ENCODE data around the gene ZNF684. TPM values are rescaled to one million over a fixed set of nuclear protein-coding genes. Genes with fewer than 3 reads are reported as not detected.
"Not testable (repeated sequence)": the region's sequence is repeated elsewhere in the genome, so short reads cannot be mapped to it uniquely, and the experiment has no call there.

Gene ZNF684
- total RNA-seq: 1 to 10 TPM in 7 of 8 experiments, under 1 TPM in 1; 0.97 to 8.0 (median 5.6) TPM

DNA sequence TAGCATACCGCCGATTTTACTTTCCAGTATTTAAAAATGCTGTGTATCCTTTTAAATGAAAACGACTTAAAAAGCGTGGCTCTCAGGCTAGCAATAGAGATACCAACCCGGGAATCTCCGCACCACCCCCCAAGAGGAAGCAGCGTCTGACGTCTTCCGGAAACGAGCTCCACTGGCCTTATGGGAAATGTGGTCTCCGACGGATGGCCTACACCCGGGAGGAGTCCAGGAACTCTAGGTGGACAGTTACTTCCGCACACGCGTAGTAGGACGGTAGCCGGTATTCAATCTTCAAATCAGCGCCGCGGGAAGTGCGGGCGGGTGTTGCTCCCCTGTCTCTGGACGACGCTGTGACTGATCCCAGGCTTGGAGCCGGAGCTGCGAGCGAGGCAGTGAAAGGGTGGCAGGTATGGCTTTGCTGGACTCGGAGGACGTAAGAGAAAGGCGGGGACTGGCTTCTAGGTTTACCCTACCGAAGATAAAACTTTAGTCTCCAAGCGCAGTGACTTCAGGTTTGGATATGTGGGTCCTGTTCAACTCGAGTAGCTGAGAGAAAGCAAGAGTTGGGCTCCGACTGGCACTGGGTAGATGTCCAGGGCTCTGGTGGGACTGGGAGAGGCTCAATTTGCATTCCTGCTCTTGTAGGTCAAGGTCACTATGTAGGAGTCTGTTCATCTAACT, at the start of gene ZNF684:
ZNF684 (plus strand) TSS at position 257 of the 681 bp plus-strand sequence. CDS start 1,530 bp downstream, outside the sequence.
- 0 to 2% (median 0%) methylated on average over 2 to 35 of the region's 35 CpGs; no CpG with 5 or more reads in 2 of the 10 experiments for whole genome bisulfite sequencing, 10 experiments
- Histone ChIP-seq H3K4me3 (peak within 1 kb of the TSS; percentile 52 to 75 (median 59)), H3K4me1 (replicated peaks in 1 of 2) (peaks cover 4 to 12% of the 10 kb centered on the region in 2 donors), H3K27ac (peak within 1 kb of the TSS; percentile 22 to 51)
- ATAC-seq (replicated peaks in 6 of 8): peak; percentile 98 to 100 (median 99)
- in situ Hi-C loops (cut with MboI; ENCODE audit: low pct_unique_long_range_greater_than_20kb in 2 of 9, low sequenced_read_pairs in 9 of 9, unreplicated experiment in 9 of 9): no loop called here

DNA sequence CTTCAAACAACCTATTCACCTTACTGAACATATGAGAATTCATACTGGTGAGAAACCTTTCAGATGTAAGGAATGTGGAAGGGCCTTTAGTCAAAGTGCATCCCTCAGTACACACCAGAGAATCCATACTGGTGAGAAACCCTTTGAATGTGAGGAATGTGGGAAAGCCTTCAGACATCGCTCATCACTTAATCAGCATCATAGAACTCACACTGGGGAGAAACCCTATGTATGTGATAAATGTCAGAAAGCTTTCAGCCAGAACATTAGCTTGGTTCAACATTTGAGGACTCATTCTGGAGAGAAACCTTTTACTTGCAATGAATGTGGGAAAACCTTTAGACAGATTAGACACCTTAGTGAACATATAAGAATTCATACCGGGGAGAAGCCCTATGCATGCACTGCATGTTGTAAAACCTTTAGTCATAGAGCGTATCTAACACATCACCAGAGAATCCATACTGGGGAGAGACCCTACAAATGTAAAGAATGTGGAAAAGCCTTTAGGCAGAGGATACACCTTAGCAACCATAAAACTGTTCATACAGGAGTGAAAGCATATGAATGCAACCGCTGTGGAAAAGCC, 36.0 kb upstream of the ZNF684 start:
- Histone ChIP-seq H3K27ac (no peak overlapping the region), H3K4me1 (replicated peaks in 1 of 2) (no peaks in the 10 kb centered on the region), H3K4me3 (no peak overlapping the region)
- in situ Hi-C loops (cut with MboI; ENCODE audit: low pct_unique_long_range_greater_than_20kb in 2 of 9, low sequenced_read_pairs in 9 of 9, unreplicated experiment in 9 of 9): no loop called here
- no peak for ATAC-seq (replicated peaks in 6 of 8)
- WGBS, 10 experiments: 60 to 100% (median 92%) methylated on average over 1 to 4 of the region's 4 CpGs; no CpG with 5 or more reads in 1 of the 10 experiments

DNA sequence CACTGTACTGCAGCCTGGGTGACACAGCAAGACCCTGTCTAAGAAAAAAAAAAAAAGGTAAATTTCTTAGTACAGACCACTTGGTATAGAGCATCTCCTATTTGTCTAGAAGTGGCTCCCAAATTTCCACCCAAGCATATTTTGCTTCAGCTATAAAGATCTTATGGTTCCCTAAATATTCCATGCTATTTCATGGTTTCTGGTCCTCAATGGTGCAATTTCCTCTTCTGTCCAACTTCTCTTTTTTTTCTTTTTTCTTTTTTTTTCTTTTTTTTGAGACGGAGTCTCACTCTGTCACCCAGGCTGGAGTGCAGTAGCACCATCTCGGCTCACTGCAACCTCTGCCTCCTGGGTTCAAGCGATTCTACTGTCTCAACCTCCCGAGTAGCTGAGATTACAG, 28.8 kb upstream of the ZNF684 start:
- WGBS, 10 experiments: 63 to 100% (median 96%) methylated on average over 2 to 4 of the region's 4 CpGs; no CpG with 5 or more reads in 1 of the 10 experiments
- in situ Hi-C loops (cut with MboI; ENCODE audit: low pct_unique_long_range_greater_than_20kb in 2 of 9, low sequenced_read_pairs in 9 of 9, unreplicated experiment in 9 of 9); H3K27ac ChIP-seq; H3K4me1 ChIP-seq (replicated peaks in 1 of 2); ATAC-seq (replicated peaks in 6 of 8); H3K4me3 ChIP-seq: not testable (repeated sequence)

GRCh38 chr1:40507973-40508372, 23.5 kb upstream of the ZNF684 start:
- in situ Hi-C loops (cut with MboI; ENCODE audit: low pct_unique_long_range_greater_than_20kb in 2 of 9, low sequenced_read_pairs in 9 of 9, unreplicated experiment in 9 of 9): no loop called here

GRCh38 chr1:40508375-40509341, 22.8 kb upstream of the ZNF684 start, which contains the start of gene EXO5:
Gene EXO5 (plus strand): TSS chr1:40508767. CDS start chr1:40514545, 5,778 bp downstream.
- peak within 1 kb of the TSS; percentile 23 to 33 for H3K27ac ChIP-seq
- peaks cover 6 to 9% of the 10 kb centered on the region in 2 donors for H3K4me1 ChIP-seq (replicated peaks in 1 of 2)
- peak within 1 kb of the TSS; percentile 47 to 74 (median 65) for H3K4me3 ChIP-seq
- in situ Hi-C loops (cut with MboI; ENCODE audit: low pct_unique_long_range_greater_than_20kb in 2 of 9, low sequenced_read_pairs in 9 of 9, unreplicated experiment in 9 of 9): no loop called here
- WGBS, 10 experiments: 0 to 21% (median 4%) methylated on average over 2 to 58 of the region's 76 CpGs
- peak; percentile 96 to 99 (median 98) for ATAC-seq (replicated peaks in 6 of 8)

More at GRCh38 chr1:40507973-40508372, 23.5 kb upstream of the ZNF684 start:
- H3K4me3 ChIP-seq: peak overlapping the region; percentile 47 to 74 (median 65)
- H3K27ac ChIP-seq: no peak overlapping the region
- 64 to 97% (median 74%) methylated on average over 4 to 6 of the region's 6 CpGs for whole genome bisulfite sequencing, 10 experiments
- H3K4me1 ChIP-seq (replicated peaks in 1 of 2): peaks cover 6 to 9% of the 10 kb centered on the region in 2 donors
- ATAC-seq (replicated peaks in 6 of 8): no peak

DNA sequence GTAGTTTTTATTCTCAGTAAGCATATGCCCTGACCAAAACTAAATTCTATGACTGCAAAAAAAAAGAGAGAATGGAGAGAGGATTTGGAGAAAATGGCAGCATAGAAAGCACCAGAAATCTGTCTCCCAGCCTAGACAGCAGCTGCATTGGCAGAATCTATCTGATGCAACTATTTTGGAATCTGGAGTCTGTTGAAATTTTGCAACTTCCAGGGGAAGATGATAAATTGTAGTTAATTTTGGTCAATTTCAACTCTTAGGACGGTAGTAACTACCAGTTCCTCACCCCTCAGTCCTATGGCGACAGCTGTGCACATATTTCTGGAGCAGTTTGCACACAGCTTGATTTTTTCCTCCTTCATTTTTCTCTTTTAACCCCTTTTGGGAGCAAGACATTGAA, 11.9 kb upstream of the ZNF684 start:
- WGBS, 10 experiments: 61 to 100% (median 90%) methylated on average over 1 to 2 of the region's 2 CpGs; no CpG with 5 or more reads in 1 of the 10 experiments
- no peaks in the 10 kb centered on the region for H3K4me1 ChIP-seq (replicated peaks in 1 of 2)
- H3K4me3 ChIP-seq: no peak overlapping the region
- H3K27ac ChIP-seq: no peak overlapping the region
- in situ Hi-C loops (cut with MboI; ENCODE audit: low pct_unique_long_range_greater_than_20kb in 2 of 9, low sequenced_read_pairs in 9 of 9, unreplicated experiment in 9 of 9): no loop called here
- ATAC-seq (replicated peaks in 6 of 8): no peak

- Histone ChIP-seq H3K27ac (peak overlapping the region; percentile 22 to 51), H3K4me1 (replicated peaks in 1 of 2) (peaks cover 4 to 12% of the 10 kb centered on the region in 2 donors), H3K4me3 (peak overlapping the region; percentile 52 to 75 (median 59))
- in situ Hi-C loops (cut with MboI; ENCODE audit: low pct_unique_long_range_greater_than_20kb in 2 of 9, low sequenced_read_pairs in 9 of 9, unreplicated experiment in 9 of 9): no loop called here
- ATAC-seq (replicated peaks in 6 of 8): peak in 6 of 8 experiments; percentile 0 to 34 (median 8)
- WGBS, 10 experiments: 22 to 65% (median 47%) methylated on average over 3 to 5 of the region's 5 CpGs
Measured at GRCh38 chr1:40530735-40531380, 579 bp upstream of the ZNF684 start.

DNA sequence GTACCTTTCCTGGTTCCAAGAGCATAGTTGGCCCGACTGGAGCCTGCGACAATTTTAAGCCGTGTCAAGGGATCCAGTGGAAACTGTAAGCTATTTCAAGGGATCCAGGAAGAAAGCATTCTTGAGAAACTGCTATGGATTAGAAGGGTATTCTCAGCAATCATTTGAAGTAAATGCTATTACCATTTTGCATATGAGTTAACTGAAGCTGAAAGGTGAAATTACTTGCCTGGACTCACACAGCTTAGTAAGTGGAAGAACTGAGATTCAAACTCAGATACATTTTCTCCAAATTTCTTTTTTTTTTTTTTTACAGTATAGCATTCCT, 589 bp downstream of the ZNF684 start:
- 0 to 13% (median 0%) methylated on average over 1 to 3 of the region's 3 CpGs; no CpG with 5 or more reads in 3 of the 10 experiments for WGBS, 10 experiments
- Histone ChIP-seq H3K4me3 (peak overlapping the region; percentile 52 to 75 (median 59)), H3K4me1 (replicated peaks in 1 of 2) (peaks cover 4 to 12% of the 10 kb centered on the region in 2 donors), H3K27ac (no peak overlapping the region)
- in situ Hi-C loops (cut with MboI; ENCODE audit: low pct_unique_long_range_greater_than_20kb in 2 of 9, low sequenced_read_pairs in 9 of 9, unreplicated experiment in 9 of 9): no loop called here
- ATAC-seq (replicated peaks in 6 of 8): no peak

GRCh38 chr1:40532844-40533424, 1.5 kb downstream of the ZNF684 start:
- in situ Hi-C loops (cut with MboI; ENCODE audit: low pct_unique_long_range_greater_than_20kb in 2 of 9, low sequenced_read_pairs in 9 of 9, unreplicated experiment in 9 of 9): no loop called here
- peak in 1 of 8 experiments; percentile 10 for ATAC-seq (replicated peaks in 6 of 8)
- Histone ChIP-seq H3K4me1 (replicated peaks in 1 of 2) (peaks cover 4 to 12% of the 10 kb centered on the region in 2 donors), H3K4me3 (peak overlapping the region in 1 of 5 donors; percentile 16), H3K27ac (no peak overlapping the region)

- H3K4me1 ChIP-seq (replicated peaks in 1 of 2): peaks cover 4 to 12% of the 10 kb centered on the region in 2 donors
- in situ Hi-C loops (cut with MboI; ENCODE audit: low pct_unique_long_range_greater_than_20kb in 2 of 9, low sequenced_read_pairs in 9 of 9, unreplicated experiment in 9 of 9): no loop called here
- H3K4me3 ChIP-seq: no peak overlapping the region
- no peak for ATAC-seq (replicated peaks in 6 of 8)
- H3K27ac ChIP-seq: no peak overlapping the region
Measured at GRCh38 chr1:40534589-40534988, 3.2 kb downstream of the ZNF684 start.

- in situ Hi-C loops (cut with MboI; ENCODE audit: low pct_unique_long_range_greater_than_20kb in 2 of 9, low sequenced_read_pairs in 9 of 9, unreplicated experiment in 9 of 9): no loop called here
- WGBS, 10 experiments: 80 to 100% (median 96%) methylated on average over 1 to 2 of the region's 2 CpGs; no CpG with 5 or more reads in 4 of the 10 experiments
- no peak overlapping the region for H3K27ac ChIP-seq
- ATAC-seq (replicated peaks in 6 of 8): no peak
- peaks cover 4 to 9% of the 10 kb centered on the region in 2 donors for H3K4me1 ChIP-seq (replicated peaks in 1 of 2)
- no peak overlapping the region for H3K4me3 ChIP-seq
Measured at GRCh38 chr1:40535732-40536131, 4.3 kb downstream of the ZNF684 start.

GRCh38 chr1:40539338-40539737, 7.9 kb downstream of the ZNF684 start:
- no peak for ATAC-seq (replicated peaks in 6 of 8)
- 61 to 96% (median 82%) methylated on average over 2 to 6 of the region's 7 CpGs for WGBS, 10 experiments
- no peak overlapping the region for H3K4me3 ChIP-seq
- no peaks in the 10 kb centered on the region for H3K4me1 ChIP-seq (replicated peaks in 1 of 2)
- no peak overlapping the region for H3K27ac ChIP-seq
- in situ Hi-C loops (cut with MboI; ENCODE audit: low pct_unique_long_range_greater_than_20kb in 2 of 9, low sequenced_read_pairs in 9 of 9, unreplicated experiment in 9 of 9): no loop called here
